ENCODE data around the gene RAB4B. TPM values are rescaled to one million over a fixed set of nuclear protein-coding genes. Genes with fewer than 3 reads are reported as not detected.
A peak's percentile ranks its signal among the peaks of the same experiment; 100 is the strongest.
"Not testable (repeated sequence)": the region's sequence is repeated elsewhere in the genome, so short reads cannot be mapped to it uniquely, and the experiment has no call there.

The RAB4B gene
- total RNA-seq, 2 donors from 2014 or later, result 14.6 to 23.6 TPM

- DNase-seq (ENCODE audit: low spot score), result no peak
- Histone ChIP-seq H3K27ac (peak overlapping the region; percentile 62 to 74), H3K36me3 (peaks cover 32% of the 10 kb centered on the region), H3K4me1 (peaks cover 0 to 70% of the 10 kb centered on the region in 2 donors), H3K27me3 (no peaks in the 10 kb centered on the region), H3K9me3 (no peaks in the 10 kb centered on the region), H3K4me3 (peak overlapping the region; percentile 39 to 48)
- no peak for TF ChIP-seq CTCF (IDR thresholded peaks at IDR 0.05)
Measured at GRCh38 chr19:40810160-40810559, 32.1 kb downstream of the RAB4B start.

GRCh38 chr19:40810649-40811408 is 32.8 kb downstream of the RAB4B start:
- H3K36me3 ChIP-seq, result peaks cover 32% of the 10 kb centered on the region
- H3K9me3 ChIP-seq, H3K27me3 ChIP-seq: not testable (repeated sequence)
- peak overlapping the region; percentile 39 to 48 for H3K4me3 ChIP-seq
- peak overlapping the region; percentile 62 to 74 for H3K27ac ChIP-seq
- TF ChIP-seq CTCF (IDR thresholded peaks at IDR 0.05), result peak in 1 of 2 donors; percentile 25
- peaks cover 0 to 64% of the 10 kb centered on the region in 2 donors for H3K4me1 ChIP-seq
- DNase-seq (ENCODE audit: low spot score), result peak; percentile 89

- peak overlapping the region; percentile 62 to 74 for H3K27ac ChIP-seq
- H3K36me3 ChIP-seq, result peaks cover 32% of the 10 kb centered on the region
- peaks cover 0 to 55% of the 10 kb centered on the region in 2 donors for H3K4me1 ChIP-seq
- peak overlapping the region; percentile 39 to 48 for H3K4me3 ChIP-seq
- DNase-seq (ENCODE audit: low spot score), result no peak
- H3K27me3 ChIP-seq, result no peaks in the 10 kb centered on the region
- TF ChIP-seq CTCF (IDR thresholded peaks at IDR 0.05), result no peak
- no peaks in the 10 kb centered on the region for H3K9me3 ChIP-seq
Measured at GRCh38 chr19:40811478-40812341, 33.7 kb downstream of the RAB4B start.

- Histone ChIP-seq H3K36me3 (peaks cover 24% of the 10 kb centered on the region), H3K4me1 (peaks cover 0 to 46% of the 10 kb centered on the region in 2 donors)
- H3K9me3 ChIP-seq; H3K4me3 ChIP-seq; H3K27ac ChIP-seq; DNase-seq (ENCODE audit: low spot score); H3K27me3 ChIP-seq: not testable (repeated sequence)
Measured at GRCh38 chr19:40812571-40812970, 34.5 kb downstream of the RAB4B start.

GRCh38 chr19:40813182-40813581 is 35.1 kb downstream of the RAB4B start:
- H3K36me3 ChIP-seq, result peaks cover 18% of the 10 kb centered on the region
- TF ChIP-seq CTCF (IDR thresholded peaks at IDR 0.05), result no peak
- no peaks in the 10 kb centered on the region for H3K27me3 ChIP-seq
- no peaks in the 10 kb centered on the region for H3K9me3 ChIP-seq
- H3K4me3 ChIP-seq, result no peak overlapping the region
- no peak for DNase-seq (ENCODE audit: low spot score)
- peaks cover 0 to 40% of the 10 kb centered on the region in 2 donors for H3K4me1 ChIP-seq
- H3K27ac ChIP-seq, result no peak overlapping the region

- no peaks in the 10 kb centered on the region for H3K9me3 ChIP-seq
- peaks cover 0 to 39% of the 10 kb centered on the region in 2 donors for H3K4me1 ChIP-seq
- no peak overlapping the region for H3K27ac ChIP-seq
- no peaks in the 10 kb centered on the region for H3K27me3 ChIP-seq
- DNase-seq (ENCODE audit: low spot score), result no peak
- TF ChIP-seq CTCF (IDR thresholded peaks at IDR 0.05), result no peak
- no peak overlapping the region for H3K4me3 ChIP-seq
- no peaks in the 10 kb centered on the region for H3K36me3 ChIP-seq
Measured at GRCh38 chr19:40815223-40815622, 37.2 kb downstream of the RAB4B start.

Data from right atrium auricular region (tissue), 2 donors.